ENCODE measurements around the gene URM1. TPM values are rescaled to one million over a fixed set of nuclear protein-coding genes. Genes with fewer than 3 reads are reported as not detected.

URM1 gene
- total RNA-seq, 1 experiment from 2014 or later = 46.6 TPM

DNA sequence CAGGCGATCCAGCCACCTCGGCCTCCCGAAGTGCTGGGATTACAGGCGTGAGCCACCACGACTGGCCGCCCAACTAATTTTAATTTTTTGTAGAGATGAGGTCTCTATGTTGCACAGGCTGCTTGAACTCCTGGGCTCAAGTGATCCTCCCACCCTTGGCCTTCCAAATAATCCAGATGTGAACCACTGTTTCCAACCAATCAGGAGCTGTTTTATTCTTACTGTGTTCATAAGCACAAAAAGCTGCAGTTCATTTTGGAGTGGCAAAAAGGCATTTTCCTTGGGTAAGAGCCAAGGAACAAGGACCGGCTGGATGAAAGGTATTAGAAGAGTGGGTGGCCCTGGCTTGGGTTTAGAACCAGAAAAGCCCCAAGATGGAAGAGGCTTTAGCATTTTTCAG lies 36.0 kb upstream of the URM1 start:
- Histone ChIP-seq H3K4ac (ENCODE audit: low read depth, low read length) (no peak overlapping the region), H2BK20ac (ENCODE audit: low read depth, low read length, poor library complexity, severe bottlenecking) (no peak overlapping the region), H4K91ac (ENCODE audit: insufficient read length, low read depth, low read length) (no peak overlapping the region), H3K56ac (ENCODE audit: insufficient read length, low read depth, low read length) (no peak overlapping the region), H2BK5ac (ENCODE audit: insufficient read length, low read length) (no peak overlapping the region), H3K79me2 (ENCODE audit: insufficient read depth, low read length) (no peaks in the 10 kb centered on the region), H4K5ac (ENCODE audit: insufficient read length, low read depth, low read length) (no peak overlapping the region), H3K27ac (ENCODE audit: insufficient read length, low read depth, low read length) (no peak overlapping the region), H2AFZ (ENCODE audit: low read length) (no peak overlapping the region), H3K79me1 (ENCODE audit: insufficient read depth, low read depth, low read length, poor library complexity, severe bottlenecking) (no peaks in the 10 kb centered on the region), H2BK120ac (ENCODE audit: low read depth, low read length, poor library complexity, severe bottlenecking) (no peak overlapping the region), H4K8ac (replicated peaks; ENCODE audit: insufficient read length, low read depth, low read length) (no peak overlapping the region), H3K9ac (ENCODE audit: extremely low read depth, insufficient read length, low read length) (no peak overlapping the region), H3T11ph (ENCODE audit: low read length) (no peak overlapping the region), H2BK12ac (ENCODE audit: insufficient read length, low read depth, low read length) (no peak overlapping the region), H3K23me2 (ENCODE audit: insufficient read length, low read depth, low read length, poor library complexity, severe bottlenecking) (no peaks in the 10 kb centered on the region), H2AK5ac (ENCODE audit: insufficient read length, low read length) (no peak overlapping the region), H3K27me3 (ENCODE audit: insufficient read depth, low read length) (no peaks in the 10 kb centered on the region), H3K4me1 (ENCODE audit: insufficient read depth, low read length) (no peaks in the 10 kb centered on the region), H3K18ac (ENCODE audit: insufficient read length, low read depth, low read length) (no peak overlapping the region), H2BK15ac (ENCODE audit: low read depth, low read length) (no peak overlapping the region), H3K14ac (ENCODE audit: insufficient read depth, low read length) (no peak overlapping the region), H4K20me1 (ENCODE audit: control insufficient read depth, insufficient read depth, insufficient read length) (no peaks in the 10 kb centered on the region), H3K9me3 (ENCODE audit: control insufficient read depth, low read depth, low read length) (no peaks in the 10 kb centered on the region), H3K4me2 (ENCODE audit: insufficient read depth, insufficient read length, low read length) (no peak overlapping the region), H3K23ac (ENCODE audit: insufficient read length, low read depth, low read length) (no peak overlapping the region)
- Mint-ChIP-seq H3K4me1 (no peaks in the 10 kb centered on the region), H3K27me3 (ENCODE audit: low read depth) (no peaks in the 10 kb centered on the region), H3K27ac (no peak overlapping the region; a peak in 1 of 7 replicates), H3K4me3 (no peak overlapping the region), H3K36me3 (ENCODE audit: insufficient read depth in 1 of 3, low read depth in 3 of 3) (peaks cover 0 to 13% (median 4%) of the 10 kb centered on the region in 3 experiments; a peak in 4 of 7 replicates), H3K9me3 (no peaks in the 10 kb centered on the region)
- no CpG with 5 or more reads among the region's 7 CpGs for WGBS (ENCODE audit: extremely low coverage, insufficient read length, low lambda C conversion rate)
- TF ChIP-seq CTCF (conservative IDR thresholded peaks at IDR 0.05) = no peak
- DNase-seq = no peak

Data from H9 (cell line).